Stimulated activated CD8-positive, alpha-beta memory T cell treated with anti-CD3 and anti-CD28 coated beads, Interleukin-2, amount 100 ng/mL, for 48 hours (primary cell): ENCODE results near the gene FHL1.

Experiments
- DNase-seq, 2 donors: peaks; one replicate each; pipeline ENCODE4 v3.0.0-alpha.2; 2020; ENCODE audit warnings: low read depth in 2 of 2

Gene FHL1

GRCh38 chrX:136185401-136186022, 38.2 kb downstream of the FHL1 start:
- no peak for DNase-seq

- DNase-seq, result no peak
These were observed 38.7 kb downstream of the FHL1 start for GRCh38 chrX:136186023-136186413.

- no peak for DNase-seq
These were observed 41.9 kb downstream of the FHL1 start for GRCh38 chrX:136189222-136189621.

GRCh38 chrX:136190038-136190713, 42.8 kb downstream of the FHL1 start:
- DNase-seq, result no peak

GRCh38 chrX:136191171-136191570, 43.8 kb downstream of the FHL1 start:
- no peak for DNase-seq

- DNase-seq, result no peak
These were observed 44.8 kb downstream of the FHL1 start for GRCh38 chrX:136192135-136192534.

GRCh38 chrX:136192839-136193414, 45.6 kb downstream of the FHL1 start:
- no peak for DNase-seq

GRCh38 chrX:136193771-136194170, 46.4 kb downstream of the FHL1 start:
- DNase-seq, result no peak

- DNase-seq, result no peak
These were observed 47.2 kb downstream of the FHL1 start for GRCh38 chrX:136194536-136194935.

GRCh38 chrX:136195247-136195646, 47.9 kb downstream of the FHL1 start:
- no peak for DNase-seq

- DNase-seq, result no peak
These were observed 49.4 kb downstream of the FHL1 start for GRCh38 chrX:136196691-136197155.

- DNase-seq, result no peak
These were observed 50.7 kb downstream of the FHL1 start for GRCh38 chrX:136198010-136198409.

GRCh38 chrX:136198678-136199243, 51.4 kb downstream of the FHL1 start:
- DNase-seq, result no peak

GRCh38 chrX:136199365-136199764, 52.0 kb downstream of the FHL1 start:
- no peak for DNase-seq

GRCh38 chrX:136200466-136200865, 53.1 kb downstream of the FHL1 start:
- no peak for DNase-seq

GRCh38 chrX:136201601-136202000, 54.3 kb downstream of the FHL1 start:
- DNase-seq, result no peak

- DNase-seq, result no peak
These were observed 55.6 kb downstream of the FHL1 start for GRCh38 chrX:136202889-136203288.

- DNase-seq, result no peak
These were observed 56.1 kb downstream of the FHL1 start for GRCh38 chrX:136203438-136203837.

GRCh38 chrX:136203951-136204350, 56.6 kb downstream of the FHL1 start:
- DNase-seq, result no peak

- DNase-seq, result no peak
These were observed 57.2 kb downstream of the FHL1 start for GRCh38 chrX:136204571-136204970.

GRCh38 chrX:136205882-136206380, 58.6 kb downstream of the FHL1 start:
- no peak for DNase-seq

- no peak for DNase-seq
These were observed 59.6 kb downstream of the FHL1 start for GRCh38 chrX:136206916-136207315.

GRCh38 chrX:136207546-136207945, 60.2 kb downstream of the FHL1 start:
- DNase-seq, result no peak
